ENCODE data around the gene SLCO2A1. TPM values are rescaled to one million over a fixed set of nuclear protein-coding genes. Genes with fewer than 3 reads are reported as not detected.

Gene SLCO2A1
- total and polyA plus RNA-seq, 2 experiments from 2014 or later: 0.31 to 1.0 TPM

DNA sequence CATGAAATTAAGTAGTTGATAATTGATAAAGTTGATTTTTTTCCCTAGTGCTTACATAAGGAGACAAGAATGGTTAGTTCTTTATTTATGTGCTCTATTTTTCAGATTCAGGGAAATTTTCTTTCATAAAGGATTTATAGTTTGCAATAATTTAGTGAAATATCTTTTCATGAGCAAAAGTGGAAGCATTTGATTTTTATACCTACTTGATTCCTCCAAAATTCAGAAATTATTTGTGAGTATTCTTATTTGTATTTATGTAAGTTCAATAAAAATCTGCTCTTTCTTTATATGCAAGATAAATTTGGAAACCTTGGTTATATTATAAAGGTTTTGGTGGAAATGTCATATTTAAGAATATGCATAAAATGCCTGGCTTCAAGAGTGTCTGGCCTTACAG is 14.7 kb upstream of the SLCO2A1 start:
- no peak overlapping the region for H3K4me2 ChIP-seq
- H3K9me2 ChIP-seq (ENCODE audit: insufficient read depth): peaks cover 2% of the 10 kb centered on the region; the same call in 1 of the 2 replicates
- no peaks in the 10 kb centered on the region for H3F3A ChIP-seq (replicated peaks; ENCODE audit: low read depth)
- peaks cover 9% of the 10 kb centered on the region; the same call in 1 of the 2 replicates for H3K36me3 ChIP-seq (ENCODE audit: insufficient read depth)
- Mint-ChIP-seq H3K27me3 (ENCODE audit: insufficient read depth, low read depth, poor library complexity) (peaks cover 6% of the 10 kb centered on the region), H3K36me3 (ENCODE audit: low read depth) (peaks cover 18% of the 10 kb centered on the region; the same call in 2 of the 3 replicates), H3K9me3 (peaks cover 63% of the 10 kb centered on the region), H3K4me1 (peaks cover under 1% of the 10 kb centered on the region; the same call in 1 of the 3 replicates), H3K27ac (no peak overlapping the region), H3K4me3 (no peak overlapping the region)
- H4K20me1 ChIP-seq (replicated peaks; ENCODE audit: insufficient read depth): no peaks in the 10 kb centered on the region
- no peak overlapping the region for H3K4me3 ChIP-seq
- H3K27me3 ChIP-seq (ENCODE audit: insufficient read depth): no peaks in the 10 kb centered on the region
- DNase-seq (ENCODE audit: low spot score): no peak
- H2AFZ ChIP-seq: no peak overlapping the region
- no peak overlapping the region for H3K27ac ChIP-seq (ENCODE audit: low read depth)
- no peaks in the 10 kb centered on the region for H3K4me1 ChIP-seq (ENCODE audit: insufficient read depth)
- TF ChIP-seq NANOG (IDR thresholded peaks at IDR 0.05; ENCODE audit: borderline replicate concordance) (no peak), CREB1 (CRISPR knock-in tag; IDR thresholded peaks at IDR 0.05; ENCODE audit: low read depth) (no peak), EZH2 (IDR thresholded peaks at IDR 0.05; ENCODE audit: low read depth, unreplicated experiment) (no peak), POLR2AphosphoS5 (IDR thresholded peaks at IDR 0.05; ENCODE audit: low read depth) (no peak), ZNF331 (CRISPR knock-in tag; IDR thresholded peaks at IDR 0.05; ENCODE audit: low read depth) (no peak), EZH2phosphoT487 (IDR thresholded peaks at IDR 0.05; ENCODE audit: unreplicated experiment) (no peak), JUNB (IDR thresholded peaks at IDR 0.05; ENCODE audit: unreplicated experiment) (no peak), STAT1 (IDR thresholded peaks at IDR 0.05; ENCODE audit: unreplicated experiment) (no peak), ZNF114 (CRISPR knock-in tag; IDR thresholded peaks at IDR 0.05) (no peak)
- TF ChIP-seq, protein P1, sequence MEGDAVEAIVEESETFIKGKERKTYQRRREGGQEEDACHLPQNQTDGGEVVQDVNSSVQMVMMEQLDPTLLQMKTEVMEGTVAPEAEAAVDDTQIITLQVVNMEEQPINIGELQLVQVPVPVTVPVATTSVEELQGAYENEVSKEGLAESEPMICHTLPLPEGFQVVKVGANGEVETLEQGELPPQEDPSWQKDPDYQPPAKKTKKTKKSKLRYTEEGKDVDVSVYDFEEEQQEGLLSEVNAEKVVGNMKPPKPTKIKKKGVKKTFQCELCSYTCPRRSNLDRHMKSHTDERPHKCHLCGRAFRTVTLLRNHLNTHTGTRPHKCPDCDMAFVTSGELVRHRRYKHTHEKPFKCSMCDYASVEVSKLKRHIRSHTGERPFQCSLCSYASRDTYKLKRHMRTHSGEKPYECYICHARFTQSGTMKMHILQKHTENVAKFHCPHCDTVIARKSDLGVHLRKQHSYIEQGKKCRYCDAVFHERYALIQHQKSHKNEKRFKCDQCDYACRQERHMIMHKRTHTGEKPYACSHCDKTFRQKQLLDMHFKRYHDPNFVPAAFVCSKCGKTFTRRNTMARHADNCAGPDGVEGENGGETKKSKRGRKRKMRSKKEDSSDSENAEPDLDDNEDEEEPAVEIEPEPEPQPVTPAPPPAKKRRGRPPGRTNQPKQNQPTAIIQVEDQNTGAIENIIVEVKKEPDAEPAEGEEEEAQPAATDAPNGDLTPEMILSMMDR (conservative IDR thresholded peaks at IDR 0.05; ENCODE audit: low read depth in 2 of 2): no peak
- TF ChIP-seq, protein P2, sequence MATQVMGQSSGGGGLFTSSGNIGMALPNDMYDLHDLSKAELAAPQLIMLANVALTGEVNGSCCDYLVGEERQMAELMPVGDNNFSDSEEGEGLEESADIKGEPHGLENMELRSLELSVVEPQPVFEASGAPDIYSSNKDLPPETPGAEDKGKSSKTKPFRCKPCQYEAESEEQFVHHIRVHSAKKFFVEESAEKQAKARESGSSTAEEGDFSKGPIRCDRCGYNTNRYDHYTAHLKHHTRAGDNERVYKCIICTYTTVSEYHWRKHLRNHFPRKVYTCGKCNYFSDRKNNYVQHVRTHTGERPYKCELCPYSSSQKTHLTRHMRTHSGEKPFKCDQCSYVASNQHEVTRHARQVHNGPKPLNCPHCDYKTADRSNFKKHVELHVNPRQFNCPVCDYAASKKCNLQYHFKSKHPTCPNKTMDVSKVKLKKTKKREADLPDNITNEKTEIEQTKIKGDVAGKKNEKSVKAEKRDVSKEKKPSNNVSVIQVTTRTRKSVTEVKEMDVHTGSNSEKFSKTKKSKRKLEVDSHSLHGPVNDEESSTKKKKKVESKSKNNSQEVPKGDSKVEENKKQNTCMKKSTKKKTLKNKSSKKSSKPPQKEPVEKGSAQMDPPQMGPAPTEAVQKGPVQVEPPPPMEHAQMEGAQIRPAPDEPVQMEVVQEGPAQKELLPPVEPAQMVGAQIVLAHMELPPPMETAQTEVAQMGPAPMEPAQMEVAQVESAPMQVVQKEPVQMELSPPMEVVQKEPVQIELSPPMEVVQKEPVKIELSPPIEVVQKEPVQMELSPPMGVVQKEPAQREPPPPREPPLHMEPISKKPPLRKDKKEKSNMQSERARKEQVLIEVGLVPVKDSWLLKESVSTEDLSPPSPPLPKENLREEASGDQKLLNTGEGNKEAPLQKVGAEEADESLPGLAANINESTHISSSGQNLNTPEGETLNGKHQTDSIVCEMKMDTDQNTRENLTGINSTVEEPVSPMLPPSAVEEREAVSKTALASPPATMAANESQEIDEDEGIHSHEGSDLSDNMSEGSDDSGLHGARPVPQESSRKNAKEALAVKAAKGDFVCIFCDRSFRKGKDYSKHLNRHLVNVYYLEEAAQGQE (IDR thresholded peaks at IDR 0.05; ENCODE audit: unreplicated experiment): no peak
- TF ChIP-seq, protein P3, sequence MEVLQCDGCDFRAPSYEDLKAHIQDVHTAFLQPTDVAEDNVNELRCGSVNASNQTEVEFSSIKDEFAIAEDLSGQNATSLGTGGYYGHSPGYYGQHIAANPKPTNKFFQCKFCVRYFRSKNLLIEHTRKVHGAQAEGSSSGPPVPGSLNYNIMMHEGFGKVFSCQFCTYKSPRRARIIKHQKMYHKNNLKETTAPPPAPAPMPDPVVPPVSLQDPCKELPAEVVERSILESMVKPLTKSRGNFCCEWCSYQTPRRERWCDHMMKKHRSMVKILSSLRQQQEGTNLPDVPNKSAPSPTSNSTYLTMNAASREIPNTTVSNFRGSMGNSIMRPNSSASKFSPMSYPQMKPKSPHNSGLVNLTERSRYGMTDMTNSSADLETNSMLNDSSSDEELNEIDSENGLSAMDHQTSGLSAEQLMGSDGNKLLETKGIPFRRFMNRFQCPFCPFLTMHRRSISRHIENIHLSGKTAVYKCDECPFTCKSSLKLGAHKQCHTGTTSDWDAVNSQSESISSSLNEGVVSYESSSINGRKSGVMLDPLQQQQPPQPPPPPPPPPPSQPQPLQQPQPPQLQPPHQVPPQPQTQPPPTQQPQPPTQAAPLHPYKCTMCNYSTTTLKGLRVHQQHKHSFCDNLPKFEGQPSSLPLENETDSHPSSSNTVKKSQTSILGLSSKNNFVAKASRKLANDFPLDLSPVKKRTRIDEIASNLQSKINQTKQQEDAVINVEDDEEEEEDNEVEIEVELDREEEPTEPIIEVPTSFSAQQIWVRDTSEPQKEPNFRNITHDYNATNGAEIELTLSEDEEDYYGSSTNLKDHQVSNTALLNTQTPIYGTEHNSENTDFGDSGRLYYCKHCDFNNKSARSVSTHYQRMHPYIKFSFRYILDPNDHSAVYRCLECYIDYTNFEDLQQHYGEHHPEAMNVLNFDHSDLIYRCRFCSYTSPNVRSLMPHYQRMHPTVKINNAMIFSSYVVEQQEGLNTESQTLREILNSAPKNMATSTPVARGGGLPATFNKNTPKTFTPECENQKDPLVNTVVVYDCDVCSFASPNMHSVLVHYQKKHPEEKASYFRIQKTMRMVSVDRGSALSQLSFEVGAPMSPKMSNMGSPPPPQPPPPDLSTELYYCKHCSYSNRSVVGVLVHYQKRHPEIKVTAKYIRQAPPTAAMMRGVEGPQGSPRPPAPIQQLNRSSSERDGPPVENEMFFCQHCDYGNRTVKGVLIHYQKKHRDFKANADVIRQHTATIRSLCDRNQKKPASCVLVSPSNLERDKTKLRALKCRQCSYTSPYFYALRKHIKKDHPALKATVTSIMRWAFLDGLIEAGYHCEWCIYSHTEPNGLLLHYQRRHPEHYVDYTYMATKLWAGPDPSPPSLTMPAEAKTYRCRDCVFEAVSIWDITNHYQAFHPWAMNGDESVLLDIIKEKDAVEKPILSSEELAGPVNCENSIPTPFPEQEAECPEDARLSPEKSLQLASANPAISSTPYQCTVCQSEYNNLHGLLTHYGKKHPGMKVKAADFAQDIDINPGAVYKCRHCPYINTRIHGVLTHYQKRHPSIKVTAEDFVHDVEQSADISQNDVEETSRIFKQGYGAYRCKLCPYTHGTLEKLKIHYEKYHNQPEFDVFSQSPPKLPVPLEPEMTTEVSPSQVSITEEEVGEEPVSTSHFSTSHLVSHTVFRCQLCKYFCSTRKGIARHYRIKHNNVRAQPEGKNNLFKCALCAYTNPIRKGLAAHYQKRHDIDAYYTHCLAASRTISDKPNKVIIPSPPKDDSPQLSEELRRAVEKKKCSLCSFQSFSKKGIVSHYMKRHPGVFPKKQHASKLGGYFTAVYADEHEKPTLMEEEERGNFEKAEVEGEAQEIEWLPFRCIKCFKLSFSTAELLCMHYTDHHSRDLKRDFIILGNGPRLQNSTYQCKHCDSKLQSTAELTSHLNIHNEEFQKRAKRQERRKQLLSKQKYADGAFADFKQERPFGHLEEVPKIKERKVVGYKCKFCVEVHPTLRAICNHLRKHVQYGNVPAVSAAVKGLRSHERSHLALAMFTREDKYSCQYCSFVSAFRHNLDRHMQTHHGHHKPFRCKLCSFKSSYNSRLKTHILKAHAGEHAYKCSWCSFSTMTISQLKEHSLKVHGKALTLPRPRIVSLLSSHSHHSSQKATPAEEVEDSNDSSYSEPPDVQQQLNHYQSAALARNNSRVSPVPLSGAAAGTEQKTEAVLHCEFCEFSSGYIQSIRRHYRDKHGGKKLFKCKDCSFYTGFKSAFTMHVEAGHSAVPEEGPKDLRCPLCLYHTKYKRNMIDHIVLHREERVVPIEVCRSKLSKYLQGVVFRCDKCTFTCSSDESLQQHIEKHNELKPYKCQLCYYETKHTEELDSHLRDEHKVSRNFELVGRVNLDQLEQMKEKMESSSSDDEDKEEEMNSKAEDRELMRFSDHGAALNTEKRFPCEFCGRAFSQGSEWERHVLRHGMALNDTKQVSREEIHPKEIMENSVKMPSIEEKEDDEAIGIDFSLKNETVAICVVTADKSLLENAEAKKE (CRISPR knock-in tag; IDR thresholded peaks at IDR 0.05): no peak
- TF ChIP-seq, protein P4, sequence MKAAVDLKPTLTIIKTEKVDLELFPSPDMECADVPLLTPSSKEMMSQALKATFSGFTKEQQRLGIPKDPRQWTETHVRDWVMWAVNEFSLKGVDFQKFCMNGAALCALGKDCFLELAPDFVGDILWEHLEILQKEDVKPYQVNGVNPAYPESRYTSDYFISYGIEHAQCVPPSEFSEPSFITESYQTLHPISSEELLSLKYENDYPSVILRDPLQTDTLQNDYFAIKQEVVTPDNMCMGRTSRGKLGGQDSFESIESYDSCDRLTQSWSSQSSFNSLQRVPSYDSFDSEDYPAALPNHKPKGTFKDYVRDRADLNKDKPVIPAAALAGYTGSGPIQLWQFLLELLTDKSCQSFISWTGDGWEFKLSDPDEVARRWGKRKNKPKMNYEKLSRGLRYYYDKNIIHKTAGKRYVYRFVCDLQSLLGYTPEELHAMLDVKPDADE (IDR thresholded peaks at IDR 0.05): no peak
- H3K79me2 ChIP-seq (replicated peaks; ENCODE audit: insufficient read depth): no peaks in the 10 kb centered on the region
- ATAC-seq: no peak

Measured in GM23338 (cell line).